ENCODE results near the gene ARHGAP36. TPM values are rescaled to one million over a fixed set of nuclear protein-coding genes. Genes with fewer than 3 reads are reported as not detected.

Gene ARHGAP36
- total and polyA plus RNA-seq, 4 donors = not detected

- H3K27ac ChIP-seq (ENCODE audit: low read depth in 1 of 2, low read length in 1 of 2) = no peak overlapping the region
- no peak overlapping the region for H3K9ac ChIP-seq (ENCODE audit: insufficient read depth in 1 of 2, low read length in 2 of 2)
- WGBS, 2 donors = 52 to 67% methylated on average over 3 of the region's 3 CpGs
- H3K4me1 ChIP-seq (ENCODE audit: control insufficient read depth in 5 of 5, insufficient read depth in 5 of 5, low read length in 5 of 5) = no peaks in the 10 kb centered on the region
- TF ChIP-seq CTCF (IDR thresholded peaks at IDR 0.05; ENCODE audit: control extremely low read depth, extremely low read depth) = no peak
- H3K9me3 ChIP-seq (ENCODE audit: control insufficient read depth in 4 of 4, insufficient read depth in 3 of 4, low read length in 3 of 4) = no peaks in the 10 kb centered on the region
- ATAC-seq (ENCODE audit: insufficient read depth, low FRiP score) (no peak), DNase-seq (no peak)
- H3K4me3 ChIP-seq = no peak overlapping the region
- peaks cover 0 to 68% (median 55%) of the 10 kb centered on the region in 3 donors for H3K27me3 ChIP-seq (ENCODE audit: control insufficient read depth in 3 of 3, insufficient read depth in 3 of 3, low read length in 2 of 3)
- H3K36me3 ChIP-seq (ENCODE audit: control insufficient read depth in 4 of 4, insufficient read depth in 4 of 4, low read length in 4 of 4) = no peaks in the 10 kb centered on the region
These were observed 8.1 kb downstream of the ARHGAP36 start for GRCh38 chrX:131066237-131066636.

GRCh38 chrX:131067216-131067615 is 9.1 kb downstream of the ARHGAP36 start:
- Histone ChIP-seq H3K4me3 (no peak overlapping the region), H3K4me1 (ENCODE audit: control insufficient read depth in 5 of 5, insufficient read depth in 5 of 5, low read length in 5 of 5) (no peaks in the 10 kb centered on the region), H3K9me3 (ENCODE audit: control insufficient read depth in 4 of 4, insufficient read depth in 3 of 4, low read length in 3 of 4) (no peaks in the 10 kb centered on the region), H3K9ac (ENCODE audit: insufficient read depth in 1 of 2, low read length in 2 of 2) (no peak overlapping the region), H3K27ac (ENCODE audit: low read depth in 1 of 2, low read length in 1 of 2) (no peak overlapping the region), H3K36me3 (ENCODE audit: control insufficient read depth in 4 of 4, insufficient read depth in 4 of 4, low read length in 4 of 4) (no peaks in the 10 kb centered on the region), H3K27me3 (ENCODE audit: control insufficient read depth in 3 of 3, insufficient read depth in 3 of 3, low read length in 2 of 3) (peaks cover 0 to 77% (median 61%) of the 10 kb centered on the region in 3 donors)
- no peak for TF ChIP-seq CTCF (IDR thresholded peaks at IDR 0.05; ENCODE audit: control extremely low read depth, extremely low read depth)
- no peak for DNase-seq
- ATAC-seq (ENCODE audit: insufficient read depth, low FRiP score) = no peak
- WGBS, 2 donors = 0 to 31% methylated on average over 5 to 19 of the region's 19 CpGs

GRCh38 chrX:131067846-131068745 is 9.9 kb downstream of the ARHGAP36 start:
- DNase-seq = peak in 2 of 3 donors; percentile 12 to 35
- TF ChIP-seq CTCF (IDR thresholded peaks at IDR 0.05; ENCODE audit: control extremely low read depth, extremely low read depth) = no peak
- H3K9ac ChIP-seq (ENCODE audit: insufficient read depth in 1 of 2, low read length in 2 of 2) = no peak overlapping the region
- peaks cover 0 to under 1% (median 0%) of the 10 kb centered on the region in 4 donors for H3K9me3 ChIP-seq (ENCODE audit: control insufficient read depth in 4 of 4, insufficient read depth in 3 of 4, low read length in 3 of 4)
- ATAC-seq (ENCODE audit: insufficient read depth, low FRiP score) = no peak
- H3K27me3 ChIP-seq (ENCODE audit: control insufficient read depth in 3 of 3, insufficient read depth in 3 of 3, low read length in 2 of 3) = peaks cover 1 to 81% (median 59%) of the 10 kb centered on the region in 3 donors
- H3K27ac ChIP-seq (ENCODE audit: low read depth in 1 of 2, low read length in 1 of 2) = no peak overlapping the region
- no peak overlapping the region for H3K4me3 ChIP-seq
- no peaks in the 10 kb centered on the region for H3K4me1 ChIP-seq (ENCODE audit: control insufficient read depth in 5 of 5, insufficient read depth in 5 of 5, low read length in 5 of 5)
- H3K36me3 ChIP-seq (ENCODE audit: control insufficient read depth in 4 of 4, insufficient read depth in 4 of 4, low read length in 4 of 4) = no peaks in the 10 kb centered on the region
- WGBS, 2 donors = 2 to 34% methylated on average over 19 to 41 of the region's 41 CpGs
